Prostate gland (tissue), 2 donors: ENCODE data around the gene MARCHF3.

Source experiments
- CTCF ChIP-seq, 4 experiments: fragments of 200-600 bp in 2 of 4; fragments of 450-650 bp in 2 of 4; sonication (generic) in 2 of 4; IDR thresholded peaks; 1 replicate in 3 of 4; 2 replicates in 1 of 4; pipeline ENCODE4 v1.5.1; 2016 to 2019; ENCODE audit warnings: antibody characterized with exemption in 4 of 4, mild to moderate bottlenecking in 2 of 4, moderate library complexity in 2 of 4
- POLR2A ChIP-seq: fragments of 450-650 bp; IDR thresholded peaks from one replicate; pipeline ENCODE4 v1.6.1; 2016; ENCODE audit warnings: antibody characterized with exemption, mild to moderate bottlenecking
- POLR2AphosphoS5 ChIP-seq: sonication (generic); formaldehyde crosslinking; IDR thresholded peaks from one replicate; pipeline ENCODE4 v1.6.1; 2017; ENCODE audit warnings: antibody characterized with exemption

GRCh38 chr5:127066721-127067120, 36.4 kb upstream of the MARCHF3 start:
- no peak for TF ChIP-seq CTCF (IDR thresholded peaks at IDR 0.05)
- TF ChIP-seq POLR2A = no peak
- no peak for TF ChIP-seq POLR2AphosphoS5
